Left hindlimb (tissue), 1 donor: Measurements from ENCODE around the gene MAG.
A peak's percentile ranks its signal among the peaks of the same experiment; 100 is the strongest.

ENCODE experiments used
- DNase-seq: peaks from one replicate; pipeline ENCODE4 v3.0.0-alpha.2; 2018

The MAG gene

DNA sequence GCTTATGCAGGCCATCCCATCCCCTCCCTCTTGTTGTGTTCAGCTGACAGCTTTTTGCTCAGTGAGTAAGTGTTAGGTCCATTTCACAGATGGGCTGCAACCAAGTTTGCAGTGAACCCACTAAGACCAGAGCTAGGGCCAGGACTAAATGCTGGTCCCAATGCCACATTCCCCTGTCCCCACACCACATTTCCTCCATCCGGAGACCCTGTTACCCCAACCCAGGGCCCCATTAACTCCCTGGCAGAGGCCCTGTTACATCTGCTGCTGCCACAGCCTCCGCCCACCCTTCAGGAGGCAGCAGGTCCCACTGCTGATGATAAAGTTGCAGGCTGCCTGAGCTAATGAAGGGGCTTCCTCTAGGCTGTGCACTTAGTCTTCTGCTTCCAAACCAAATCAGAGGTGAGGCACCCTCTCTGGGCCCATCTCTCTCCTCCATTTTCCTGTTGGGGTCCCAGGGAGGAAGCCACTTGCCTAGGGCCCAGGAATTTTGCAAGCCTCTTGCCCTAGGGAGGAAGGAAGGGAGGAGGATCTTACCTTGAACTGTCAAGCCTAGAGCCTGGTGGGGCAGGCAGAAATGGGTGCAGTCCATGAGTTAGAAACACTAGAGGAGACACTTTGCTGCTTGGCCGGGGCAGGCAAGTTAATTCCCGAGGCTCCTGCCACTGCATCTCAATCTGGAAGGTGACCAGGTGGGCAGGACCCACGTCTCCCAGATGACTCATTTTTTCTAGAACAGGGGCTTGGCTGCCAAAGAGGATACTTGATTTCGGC, 26.6 kb upstream of the MAG start:
- no peak for DNase-seq

DNA sequence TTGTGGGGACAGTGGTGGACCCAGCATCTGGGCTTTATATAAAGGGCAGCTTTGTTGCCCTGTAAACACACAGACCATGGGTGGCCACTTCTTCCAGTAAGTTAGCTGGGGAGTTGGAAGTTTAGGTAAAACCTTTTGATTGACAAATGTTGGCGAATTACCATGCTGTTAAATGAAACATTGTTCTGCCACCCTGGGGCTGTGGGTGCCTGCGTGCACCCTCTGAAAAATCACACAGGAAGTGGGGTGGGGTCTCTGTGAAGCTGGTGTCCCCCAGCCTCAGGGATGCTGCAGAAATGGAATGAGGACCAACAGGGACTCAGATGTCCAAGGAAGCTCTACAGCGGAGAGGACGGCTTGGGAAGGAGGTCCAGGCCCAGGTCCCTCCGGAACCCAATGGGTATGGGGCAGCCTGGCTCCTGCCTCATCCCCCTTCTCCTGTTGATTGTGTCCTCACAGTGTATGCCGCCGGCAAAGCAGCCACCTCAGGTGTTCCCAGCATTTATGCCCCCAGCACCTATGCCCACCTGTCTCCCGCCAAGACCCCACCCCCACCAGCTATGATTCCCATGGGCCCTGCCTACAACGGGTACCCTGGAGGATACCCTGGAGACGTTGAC, 26.0 kb upstream of the MAG start:
- DNase-seq, result no peak

- peak; percentile 62 for DNase-seq
These were observed 25.2 kb upstream of the MAG start for GRCh38 chr19:35266520-35267352.

DNA sequence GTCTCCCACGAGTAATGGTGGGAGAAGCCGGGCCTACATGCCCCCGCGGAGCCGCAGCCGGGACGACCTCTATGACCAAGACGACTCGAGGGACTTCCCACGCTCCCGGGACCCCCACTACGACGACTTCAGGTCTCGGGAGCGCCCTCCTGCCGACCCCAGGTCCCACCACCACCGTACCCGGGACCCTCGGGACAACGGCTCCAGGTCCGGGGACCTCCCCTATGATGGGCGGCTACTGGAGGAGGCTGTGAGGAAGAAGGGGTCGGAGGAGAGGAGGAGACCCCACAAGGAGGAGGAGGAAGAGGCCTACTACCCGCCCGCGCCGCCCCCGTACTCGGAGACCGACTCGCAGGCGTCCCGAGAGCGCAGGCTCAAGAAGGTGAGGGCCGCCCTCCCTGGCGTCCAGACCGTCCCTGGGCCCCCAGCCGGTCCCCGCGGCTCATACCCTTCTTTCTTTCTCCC, 24.6 kb upstream of the MAG start:
- DNase-seq, result peak; percentile 69

DNA sequence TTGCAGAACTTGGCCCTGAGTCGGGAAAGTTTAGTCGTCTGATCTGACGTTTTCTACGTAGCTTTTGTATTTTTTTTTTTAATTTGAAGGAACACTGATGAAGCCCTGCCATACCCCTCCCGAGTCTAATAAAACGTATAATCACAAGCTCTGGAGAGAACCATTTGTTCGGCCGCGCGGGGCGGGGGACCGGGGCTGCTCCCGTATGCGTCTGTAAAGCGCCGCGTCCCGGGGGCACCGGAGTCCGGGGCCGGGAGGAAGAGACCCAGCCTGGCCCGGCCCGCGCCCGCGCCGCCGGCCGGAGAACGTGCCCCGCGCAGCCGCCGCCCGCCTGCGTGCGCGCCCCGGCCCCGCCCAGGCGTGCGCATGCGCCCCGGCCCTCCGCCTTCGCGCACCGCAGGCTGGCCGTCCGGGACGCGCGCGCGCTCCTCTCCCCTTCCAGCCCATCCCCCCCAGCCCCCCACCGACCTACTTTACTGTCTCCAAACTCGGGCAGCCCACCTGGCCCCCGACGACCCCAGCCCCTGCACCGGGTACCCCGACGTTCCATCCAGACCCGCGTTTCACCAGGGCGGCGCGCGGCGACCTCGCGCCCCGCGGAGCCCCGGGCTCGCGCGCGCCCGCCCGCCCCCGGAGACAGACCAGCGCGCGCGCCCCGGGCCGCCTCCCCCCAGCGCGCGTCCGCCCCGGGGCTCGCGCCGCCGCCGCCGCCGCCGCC, 24.0 kb upstream of the MAG start:
- peak; percentile 85 for DNase-seq

DNA sequence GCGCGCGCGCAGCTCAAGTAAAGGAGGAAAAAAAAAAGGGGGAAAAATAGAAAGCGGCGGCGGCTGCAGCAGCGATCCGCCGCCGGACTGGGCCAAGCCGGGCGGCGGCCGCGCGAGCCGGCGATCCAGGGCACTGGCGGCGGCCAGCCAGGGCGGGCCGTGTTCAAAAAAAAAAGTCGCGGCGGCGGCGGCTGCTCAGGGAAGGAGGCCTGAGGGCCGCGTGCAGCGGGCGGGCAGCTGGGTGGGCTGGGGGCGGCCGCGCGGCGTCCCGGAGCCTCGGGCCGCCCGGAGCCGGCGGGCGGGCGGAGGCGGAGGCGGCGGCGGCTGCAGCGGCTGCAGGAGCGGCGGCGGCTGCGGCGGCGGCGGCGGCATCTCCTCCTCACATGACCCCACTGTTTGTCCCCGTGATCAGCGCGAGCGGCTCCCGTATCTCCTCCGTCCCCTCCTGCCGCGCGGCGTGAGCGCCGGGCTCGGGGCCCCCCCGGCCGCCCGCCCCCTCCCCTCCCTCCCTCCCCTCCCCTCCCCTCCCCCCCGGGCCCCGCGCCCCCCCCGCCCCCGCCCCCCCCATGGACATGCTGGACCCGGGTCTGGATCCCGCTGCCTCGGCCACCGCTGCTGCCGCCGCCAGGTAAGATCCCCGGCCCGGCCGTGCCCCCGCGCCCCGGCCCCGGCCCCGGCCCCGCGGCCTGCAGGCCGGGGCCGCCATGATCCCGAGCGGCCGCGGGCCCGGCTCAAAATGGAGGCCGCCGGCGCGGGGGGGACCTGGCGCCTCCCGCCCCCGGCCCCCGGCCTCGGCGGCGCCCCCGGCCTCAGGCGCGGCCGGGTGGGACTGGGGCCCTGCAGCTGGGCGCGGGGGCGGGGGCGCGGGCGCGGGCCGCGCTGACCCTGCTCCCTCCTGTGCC, 23.2 kb upstream of the MAG start, which contains the start of gene USF2:
TSS of gene USF2 (plus strand) at position 427 of the 902 bp plus-strand sequence. CDS start at position 567, 140 bp downstream.
- DNase-seq, result peak; percentile 81

- DNase-seq, result peak; percentile 92
These were observed 22.4 kb upstream of the MAG start for GRCh38 chr19:35269438-35270117.

DNA sequence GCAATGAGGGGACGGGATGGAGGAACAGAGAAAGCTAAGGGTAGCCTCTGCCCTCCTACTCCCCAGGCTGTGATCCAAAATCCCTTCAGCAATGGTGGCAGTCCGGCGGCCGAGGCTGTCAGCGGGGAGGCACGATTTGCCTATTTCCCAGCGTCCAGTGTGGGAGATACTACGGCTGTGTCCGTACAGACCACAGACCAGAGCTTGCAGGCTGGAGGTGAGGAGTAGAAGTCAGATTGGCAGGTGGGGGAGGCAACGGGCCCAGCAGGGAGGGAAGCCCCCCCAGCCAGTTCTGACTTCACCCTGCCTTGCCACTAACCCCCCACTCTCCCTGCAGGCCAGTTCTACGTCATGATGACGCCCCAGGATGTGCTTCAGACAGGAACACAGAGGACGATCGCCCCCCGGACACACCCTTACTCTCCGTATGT, 21.6 kb upstream of the MAG start:
- no peak for DNase-seq

DNA sequence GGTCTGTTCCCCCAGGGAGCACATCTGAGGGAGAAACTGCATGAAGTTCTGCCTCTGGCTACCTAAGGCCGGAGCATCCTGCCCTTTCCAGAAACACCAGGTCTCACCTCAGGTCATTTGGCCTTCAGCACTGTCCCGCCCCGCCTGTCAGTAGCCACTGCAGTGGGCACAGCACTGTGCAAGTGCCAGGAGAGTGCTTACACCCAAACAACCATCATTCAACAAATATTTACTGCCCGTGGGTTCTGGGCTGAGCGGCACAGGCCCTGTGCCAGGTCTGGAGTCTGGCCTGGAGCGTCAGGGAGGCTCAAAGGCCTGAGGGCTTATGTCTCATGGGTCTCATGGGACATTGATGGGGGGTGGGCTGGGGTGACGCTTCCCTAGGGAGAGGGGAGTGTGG, 20.4 kb upstream of the MAG start:
- DNase-seq, result no peak

GRCh38 chr19:35272122-35272719, 19.7 kb upstream of the MAG start:
- DNase-seq, result no peak

- DNase-seq, result no peak
These were observed 18.9 kb upstream of the MAG start for GRCh38 chr19:35272954-35273649.

- no peak for DNase-seq
These were observed 18.2 kb upstream of the MAG start for GRCh38 chr19:35273686-35274259.

DNA sequence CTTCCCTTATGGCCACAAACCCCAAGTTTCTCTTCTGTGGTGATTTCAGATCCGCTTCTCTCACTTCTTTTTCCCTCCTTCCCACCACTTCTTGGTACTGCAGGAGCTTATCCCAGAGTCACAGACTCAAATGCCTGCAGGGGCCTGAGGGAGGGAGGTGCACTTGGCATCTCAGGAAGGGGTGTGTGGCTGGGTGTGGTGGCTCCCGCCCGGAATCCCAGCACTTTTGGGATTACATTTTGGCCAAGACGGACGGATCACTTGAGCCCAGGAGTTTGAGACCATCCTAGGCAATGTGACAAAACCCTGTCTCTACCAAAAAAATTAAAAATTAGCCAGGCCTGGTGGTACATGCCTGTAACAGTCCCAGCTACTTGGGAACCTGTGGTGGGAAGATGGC, 17.6 kb upstream of the MAG start:
- no peak for DNase-seq

DNA sequence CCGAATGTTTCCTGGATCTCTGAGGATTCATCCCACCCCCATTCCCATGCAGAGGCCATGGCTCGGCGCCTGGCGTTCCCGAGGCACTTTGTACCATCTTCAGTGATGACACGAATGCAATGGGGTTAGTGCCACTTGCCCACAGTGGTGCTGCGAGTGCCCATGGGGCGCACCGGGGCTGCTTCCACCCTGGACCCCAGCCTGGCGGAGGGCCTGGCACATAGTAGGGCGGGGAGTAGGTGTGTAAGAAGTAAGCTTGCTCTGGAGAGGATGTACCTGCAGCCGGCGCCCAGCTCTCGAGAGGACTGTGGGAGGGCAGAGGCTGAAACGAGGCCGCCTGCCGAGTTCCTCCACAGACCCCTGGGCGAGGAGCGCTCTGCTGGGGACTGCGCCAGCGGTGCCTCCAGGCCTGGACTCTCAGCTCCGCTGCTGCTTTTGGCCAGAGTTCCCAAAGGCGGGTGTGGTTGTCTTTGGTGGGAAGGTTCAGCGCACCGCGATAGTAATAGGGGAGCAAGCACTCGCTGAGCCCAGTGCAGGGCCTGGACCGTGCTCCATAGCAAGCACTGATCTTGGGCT, 15.2 kb upstream of the MAG start:
- DNase-seq, result no peak

GRCh38 chr19:35278578-35279284, 13.2 kb upstream of the MAG start:
- no peak for DNase-seq

DNA sequence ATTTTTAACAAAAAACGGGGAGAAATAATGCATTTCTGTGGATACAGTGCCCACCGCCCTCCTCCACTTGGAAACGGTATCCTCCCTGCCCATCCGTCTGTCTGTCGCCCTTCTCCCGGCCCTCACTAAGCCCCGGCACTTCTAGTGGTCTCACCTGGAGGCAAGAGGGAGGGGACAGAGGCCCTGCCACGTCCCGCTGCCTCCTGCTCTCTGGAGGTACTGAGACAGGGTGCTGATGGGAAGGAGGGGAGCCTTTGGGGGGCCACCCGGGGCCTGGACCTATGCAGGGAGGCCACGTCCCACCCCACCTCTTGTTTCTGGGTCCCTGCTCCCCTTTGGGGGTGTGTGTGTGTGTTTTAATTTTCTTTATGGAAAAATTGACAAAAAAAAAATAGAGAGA, 12.6 kb upstream of the MAG start:
- no peak for DNase-seq

GRCh38 chr19:35279985-35280821, 11.8 kb upstream of the MAG start:
- DNase-seq, result no peak

DNA sequence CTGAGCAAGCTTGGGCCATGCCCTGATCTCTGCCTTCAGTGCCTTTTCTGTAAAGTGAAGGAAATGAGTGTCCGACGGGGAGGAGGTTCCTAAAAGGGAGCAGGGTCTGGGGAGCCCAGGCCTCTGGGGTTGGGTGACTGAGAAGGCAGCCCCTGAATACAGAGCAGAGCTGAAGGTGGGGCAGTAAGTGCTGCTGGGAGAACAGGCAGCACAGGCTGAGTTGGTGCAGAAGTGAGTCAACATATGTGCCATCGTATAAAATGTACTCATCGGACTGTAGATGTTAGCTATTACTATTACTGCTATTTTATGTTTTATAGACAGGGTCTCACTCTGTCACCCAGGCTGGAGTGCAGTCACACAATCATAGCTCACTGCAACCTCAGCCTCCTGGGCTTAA, 10.7 kb upstream of the MAG start:
- DNase-seq, result no peak
